ENCODE data around the gene ABCC10. TPM values are rescaled to one million over a fixed set of nuclear protein-coding genes. Genes with fewer than 3 reads are reported as not detected.

ABCC10 gene
- total and polyA plus RNA-seq, 10 of the 15 experiments (the other 5 are each of a cell fraction or from before 2014, with no cell fraction given) = 0.80 to 18.2 (median 6.4) TPM

- no peak for TF ChIP-seq SMARCA5 (IDR thresholded peaks at IDR 0.05)
- peak; percentile 93 for TF ChIP-seq POLR2A (IDR thresholded peaks at IDR 0.05; ENCODE audit: low read depth, low read length)
- TF ChIP-seq NKRF (conservative IDR thresholded peaks at IDR 0.05) = no peak; the same call in 1 of the 2 replicates
- TF ChIP-seq BHLHE40 (IDR thresholded peaks at IDR 0.05; ENCODE audit: borderline replicate concordance in 1 of 2, low read depth in 2 of 2, low read length in 1 of 2) = 0 out of 4 replicates have a peak, but pooled peaks of 1 of the 2 experiments have one; percentile 12
- TF ChIP-seq NBN (IDR thresholded peaks at IDR 0.05) = 0 out of 2 replicates have a peak, but pooled peaks have one; percentile 55
- no peak for TF ChIP-seq ZNF207 (IDR thresholded peaks at IDR 0.05; ENCODE audit: borderline replicate concordance)
- TF ChIP-seq EP300 (IDR thresholded peaks at IDR 0.05; ENCODE audit: borderline replicate concordance in 1 of 2, control insufficient read depth in 1 of 2, low read depth in 2 of 2, low read length in 2 of 2) = no peak
- peak; percentile 40; the same call in 1 of the 2 replicates for TF ChIP-seq ATF7 (IDR thresholded peaks at IDR 0.05; ENCODE audit: low read depth)
- TF ChIP-seq PRDM15 (CRISPR knock-in tag; IDR thresholded peaks at IDR 0.05) = no peak
- peak; percentile 96 for TF ChIP-seq TAF1 (IDR thresholded peaks at IDR 0.05; ENCODE audit: borderline replicate concordance, low read depth, low read length)
- TF ChIP-seq SRF (IDR thresholded peaks at IDR 0.05; ENCODE audit: low read depth in 2 of 2, low read length in 2 of 2) = 0 out of 4 replicates have a peak, but pooled peaks of 1 of the 2 experiments have one; percentile 14
- no peak for TF ChIP-seq HDAC6 (IDR thresholded peaks at IDR 0.05; ENCODE audit: unreplicated experiment)
- no peak for TF ChIP-seq ZNF622 (IDR thresholded peaks at IDR 0.05)
- no peak for TF ChIP-seq ESRRA (IDR thresholded peaks at IDR 0.05; ENCODE audit: low read length)
- TF ChIP-seq ZSCAN29 (IDR thresholded peaks at IDR 0.05) = no peak
- no peak for TF ChIP-seq ZZZ3 (IDR thresholded peaks at IDR 0.05; ENCODE audit: control insufficient read depth, insufficient read length, low read depth)
- TF ChIP-seq ZNF687 (IDR thresholded peaks at IDR 0.05) = peak; percentile 55; the same call in 1 of the 2 replicates
Observed at GRCh38 chr6:43477235-43478007, 50.1 kb downstream of the ABCC10 start, which contains the start of gene TJAP1 (continued).

Measured in GM12878 (cell line).